ENCODE data around the gene TRIM32. TPM values are rescaled to one million over a fixed set of nuclear protein-coding genes. Genes with fewer than 3 reads are reported as not detected.
A peak's percentile ranks its signal among the peaks of the same experiment; 100 is the strongest.

TRIM32 gene, protein sequence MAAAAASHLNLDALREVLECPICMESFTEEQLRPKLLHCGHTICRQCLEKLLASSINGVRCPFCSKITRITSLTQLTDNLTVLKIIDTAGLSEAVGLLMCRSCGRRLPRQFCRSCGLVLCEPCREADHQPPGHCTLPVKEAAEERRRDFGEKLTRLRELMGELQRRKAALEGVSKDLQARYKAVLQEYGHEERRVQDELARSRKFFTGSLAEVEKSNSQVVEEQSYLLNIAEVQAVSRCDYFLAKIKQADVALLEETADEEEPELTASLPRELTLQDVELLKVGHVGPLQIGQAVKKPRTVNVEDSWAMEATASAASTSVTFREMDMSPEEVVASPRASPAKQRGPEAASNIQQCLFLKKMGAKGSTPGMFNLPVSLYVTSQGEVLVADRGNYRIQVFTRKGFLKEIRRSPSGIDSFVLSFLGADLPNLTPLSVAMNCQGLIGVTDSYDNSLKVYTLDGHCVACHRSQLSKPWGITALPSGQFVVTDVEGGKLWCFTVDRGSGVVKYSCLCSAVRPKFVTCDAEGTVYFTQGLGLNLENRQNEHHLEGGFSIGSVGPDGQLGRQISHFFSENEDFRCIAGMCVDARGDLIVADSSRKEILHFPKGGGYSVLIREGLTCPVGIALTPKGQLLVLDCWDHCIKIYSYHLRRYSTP
- total RNA-seq = 3.1 TPM

GRCh38 chr9:116687074-116687753, at the start of gene TRIM32:
Gene TRIM32, plus strand, starts transcription at chr9:116687305. Its CDS starts 10,438 bp downstream, at chr9:116697743.
- H3K4me3 ChIP-seq (ENCODE audit: low read length) = peak within 1 kb of the TSS; percentile 46
- H3K9me3 ChIP-seq (ENCODE audit: low read depth, low read length) = no peaks in the 10 kb centered on the region
- peaks cover 20% of the 10 kb centered on the region for H3K4me1 ChIP-seq (ENCODE audit: insufficient read depth, low read length)
- H3K27me3 ChIP-seq (ENCODE audit: insufficient read depth, low read length) = peaks cover 6% of the 10 kb centered on the region

DNA sequence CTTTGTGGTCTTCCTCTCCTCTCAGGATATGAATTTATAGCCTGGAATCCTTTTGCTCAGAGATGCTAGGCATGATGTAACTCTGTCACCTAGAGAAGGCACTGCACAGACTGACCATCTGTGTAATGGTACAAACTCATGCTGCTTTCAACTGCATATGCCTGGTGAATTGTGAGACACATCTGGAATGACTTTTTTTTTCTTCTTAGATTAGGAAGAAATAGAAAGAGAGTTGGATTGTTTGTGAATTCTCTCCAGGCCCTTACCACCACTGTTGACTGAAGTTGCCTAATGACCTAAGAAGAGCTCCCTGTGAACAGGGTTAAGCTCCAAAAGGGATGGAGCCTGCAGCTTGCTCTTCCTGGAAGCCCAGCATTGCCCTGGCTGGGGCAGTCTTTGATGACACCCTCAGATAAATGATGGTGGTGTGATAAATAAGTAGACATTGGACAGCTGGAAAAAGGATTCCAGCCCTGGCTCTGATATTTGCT, 47.8 kb upstream of the TRIM32 start:
- Histone ChIP-seq H3K27me3 (ENCODE audit: insufficient read depth, low read length) (no peaks in the 10 kb centered on the region), H3K4me1 (ENCODE audit: insufficient read depth, low read length) (no peaks in the 10 kb centered on the region), H3K4me3 (ENCODE audit: low read length) (no peak overlapping the region), H3K9me3 (ENCODE audit: low read depth, low read length) (no peaks in the 10 kb centered on the region)

DNA sequence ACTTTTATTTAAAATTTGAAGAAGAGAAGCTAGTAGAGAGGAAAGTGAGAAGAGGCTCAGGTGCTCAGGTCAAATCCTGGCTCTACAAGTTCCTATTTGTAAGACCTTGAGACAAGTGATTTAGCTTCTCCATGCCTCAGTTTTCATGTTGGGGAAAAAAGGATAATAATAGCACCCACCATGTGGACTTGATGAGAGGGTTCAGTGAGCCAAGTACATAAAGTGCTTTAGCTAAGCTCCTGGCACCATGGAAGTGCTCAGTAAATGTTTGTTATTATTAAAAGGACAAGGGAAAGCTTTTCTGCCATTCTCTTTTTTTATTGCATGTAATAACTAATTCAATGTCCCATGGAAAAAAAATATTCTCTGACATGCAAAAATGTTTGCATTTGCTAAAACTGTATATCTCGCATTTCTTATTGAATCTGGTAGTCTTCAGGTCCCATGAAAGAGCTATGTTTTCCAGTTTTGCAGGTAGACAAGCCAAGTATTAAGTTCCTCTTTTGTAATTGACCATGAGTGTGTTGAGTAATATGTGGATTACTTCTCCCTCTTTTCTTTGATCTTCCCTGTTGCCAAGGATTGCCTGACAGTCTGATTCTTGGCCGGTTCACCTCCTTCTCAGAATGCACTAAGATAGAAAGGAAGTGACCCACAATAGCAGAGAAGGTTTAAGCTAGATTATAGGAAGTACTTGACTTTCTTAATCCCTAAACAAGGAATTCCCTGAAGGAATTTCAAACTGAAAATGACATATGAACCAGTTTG, 45.6 kb upstream of the TRIM32 start:
- H3K27me3 ChIP-seq (ENCODE audit: insufficient read depth, low read length) = no peaks in the 10 kb centered on the region
- H3K4me1 ChIP-seq (ENCODE audit: insufficient read depth, low read length) = no peaks in the 10 kb centered on the region
- no peaks in the 10 kb centered on the region for H3K9me3 ChIP-seq (ENCODE audit: low read depth, low read length)
- H3K4me3 ChIP-seq (ENCODE audit: low read length) = no peak overlapping the region

GRCh38 chr9:116643691-116644090, 43.4 kb upstream of the TRIM32 start:
- Histone ChIP-seq H3K27me3 (ENCODE audit: insufficient read depth, low read length) (no peaks in the 10 kb centered on the region), H3K4me1 (ENCODE audit: insufficient read depth, low read length) (no peaks in the 10 kb centered on the region), H3K4me3 (ENCODE audit: low read length) (no peak overlapping the region), H3K9me3 (ENCODE audit: low read depth, low read length) (no peaks in the 10 kb centered on the region)

- no peak overlapping the region for H3K4me3 ChIP-seq (ENCODE audit: low read length)
- H3K27me3 ChIP-seq (ENCODE audit: insufficient read depth, low read length) = no peaks in the 10 kb centered on the region
These were observed 42.9 kb upstream of the TRIM32 start for GRCh38 chr9:116644091-116644688.

DNA sequence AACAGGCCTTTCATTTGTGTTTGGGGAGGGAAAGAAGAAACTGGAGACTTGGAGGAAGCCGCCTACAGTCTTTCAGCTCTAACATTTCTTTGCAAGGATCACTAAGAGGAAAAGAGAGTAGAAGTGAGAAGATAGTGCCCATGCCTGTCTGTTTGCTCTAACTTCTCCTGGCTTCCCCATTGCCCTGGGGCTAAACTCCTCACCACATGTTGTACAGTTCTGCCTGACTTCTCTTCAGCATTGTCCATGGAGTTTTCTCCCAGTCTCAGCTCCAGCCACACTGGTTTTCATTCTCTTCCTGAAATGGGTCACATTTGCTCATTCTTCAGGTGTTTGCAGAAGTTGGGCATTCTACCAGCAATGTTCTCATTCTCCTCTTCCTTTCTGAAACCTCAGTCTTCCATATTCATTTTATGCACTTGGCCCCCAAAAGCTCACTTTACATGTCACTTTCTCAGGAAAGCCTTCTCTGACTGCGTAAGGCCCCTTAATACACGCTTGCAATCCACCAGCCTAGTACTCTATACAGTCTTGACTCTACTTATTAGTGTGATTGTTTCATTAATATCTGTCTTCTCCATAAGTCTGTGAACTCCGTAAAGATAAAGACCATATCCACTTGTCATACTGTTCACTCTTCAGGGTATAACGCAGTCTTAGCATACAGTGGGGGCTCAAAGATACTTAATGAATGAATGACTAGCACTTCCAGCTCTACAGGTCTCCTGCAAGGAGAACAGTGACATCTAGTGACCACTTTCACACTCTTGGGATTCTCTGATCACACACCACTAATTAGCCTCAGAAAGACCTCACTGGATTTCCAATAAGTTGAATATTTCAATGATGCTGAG, 40.2 kb upstream of the TRIM32 start:
- Histone ChIP-seq H3K9me3 (ENCODE audit: low read depth, low read length) (no peaks in the 10 kb centered on the region), H3K4me1 (ENCODE audit: insufficient read depth, low read length) (no peaks in the 10 kb centered on the region), H3K27me3 (ENCODE audit: insufficient read depth, low read length) (no peaks in the 10 kb centered on the region), H3K4me3 (ENCODE audit: low read length) (no peak overlapping the region)

More at GRCh38 chr9:116644091-116644688, 42.9 kb upstream of the TRIM32 start:
- H3K4me1 ChIP-seq (ENCODE audit: insufficient read depth, low read length) = no peaks in the 10 kb centered on the region
- no peaks in the 10 kb centered on the region for H3K9me3 ChIP-seq (ENCODE audit: low read depth, low read length)

- Histone ChIP-seq H3K27me3 (ENCODE audit: insufficient read depth, low read length) (no peaks in the 10 kb centered on the region), H3K9me3 (ENCODE audit: low read depth, low read length) (no peaks in the 10 kb centered on the region), H3K4me3 (ENCODE audit: low read length) (no peak overlapping the region), H3K4me1 (ENCODE audit: insufficient read depth, low read length) (no peaks in the 10 kb centered on the region)
These were observed 39.6 kb upstream of the TRIM32 start for GRCh38 chr9:116647515-116647809.

GRCh38 chr9:116653348-116654058, 33.6 kb upstream of the TRIM32 start:
- no peak overlapping the region for H3K4me3 ChIP-seq (ENCODE audit: low read length)
- H3K9me3 ChIP-seq (ENCODE audit: low read depth, low read length) = no peaks in the 10 kb centered on the region
- no peaks in the 10 kb centered on the region for H3K4me1 ChIP-seq (ENCODE audit: insufficient read depth, low read length)
- no peaks in the 10 kb centered on the region for H3K27me3 ChIP-seq (ENCODE audit: insufficient read depth, low read length)

- Histone ChIP-seq H3K4me1 (ENCODE audit: insufficient read depth, low read length) (no peaks in the 10 kb centered on the region), H3K9me3 (ENCODE audit: low read depth, low read length) (no peaks in the 10 kb centered on the region), H3K4me3 (ENCODE audit: low read length) (no peak overlapping the region), H3K27me3 (ENCODE audit: insufficient read depth, low read length) (no peaks in the 10 kb centered on the region)
These were observed 33.1 kb upstream of the TRIM32 start for GRCh38 chr9:116654059-116654355.

DNA sequence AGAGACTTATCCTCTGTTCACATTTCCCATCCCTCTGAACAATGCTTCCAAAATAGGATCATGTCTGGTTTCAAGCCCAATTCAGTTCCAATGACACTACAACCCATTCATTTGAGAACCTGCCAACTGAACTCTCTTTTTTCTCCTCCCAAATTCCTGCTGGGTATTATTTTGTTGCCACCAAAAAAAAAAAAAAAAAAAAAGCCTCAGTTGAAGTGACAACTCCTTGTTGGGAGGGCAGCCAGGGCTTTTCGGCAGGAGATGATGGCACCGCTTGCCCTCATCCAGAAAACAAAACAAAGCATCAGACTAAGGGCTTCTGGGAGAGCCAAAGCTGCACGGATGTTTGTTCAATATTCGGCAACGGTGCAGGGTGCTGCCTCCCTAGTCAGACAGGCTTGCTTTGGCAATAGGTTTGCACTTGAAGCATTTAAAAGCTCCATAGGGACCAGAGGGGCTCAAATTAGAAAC, 30.6 kb upstream of the TRIM32 start:
- H3K4me3 ChIP-seq (ENCODE audit: low read length) = no peak overlapping the region
- H3K4me1 ChIP-seq (ENCODE audit: insufficient read depth, low read length) = no peaks in the 10 kb centered on the region
- H3K9me3 ChIP-seq (ENCODE audit: low read depth, low read length) = no peaks in the 10 kb centered on the region
- no peaks in the 10 kb centered on the region for H3K27me3 ChIP-seq (ENCODE audit: insufficient read depth, low read length)

DNA sequence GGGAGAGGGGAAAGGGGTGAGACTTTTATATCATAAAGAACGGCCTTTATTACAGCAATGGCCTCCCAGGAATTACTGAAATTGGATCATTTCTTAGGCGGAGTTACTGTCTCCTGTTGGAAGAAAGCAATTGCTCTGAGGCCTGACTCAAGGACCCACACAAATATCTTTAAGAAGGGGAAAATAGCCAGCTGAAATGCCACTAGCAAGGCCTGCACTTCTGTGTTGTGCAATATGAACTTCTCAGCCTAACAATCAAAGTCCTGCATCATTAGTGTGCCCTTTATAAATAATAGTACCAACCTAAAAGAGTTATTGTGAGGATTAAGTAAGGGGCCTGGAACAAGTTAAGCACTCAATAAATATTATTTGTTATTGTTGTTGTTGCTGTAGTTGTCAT, 30.1 kb upstream of the TRIM32 start:
- Histone ChIP-seq H3K9me3 (ENCODE audit: low read depth, low read length) (no peaks in the 10 kb centered on the region), H3K4me3 (ENCODE audit: low read length) (no peak overlapping the region), H3K27me3 (ENCODE audit: insufficient read depth, low read length) (no peaks in the 10 kb centered on the region)

GRCh38 chr9:116658265-116658664, 28.8 kb upstream of the TRIM32 start:
- Histone ChIP-seq H3K9me3 (ENCODE audit: low read depth, low read length) (no peaks in the 10 kb centered on the region), H3K27me3 (ENCODE audit: insufficient read depth, low read length) (no peaks in the 10 kb centered on the region), H3K4me1 (ENCODE audit: insufficient read depth, low read length) (no peaks in the 10 kb centered on the region), H3K4me3 (ENCODE audit: low read length) (no peak overlapping the region)

More for the DNA sequence above, 30.1 kb upstream of the TRIM32 start:
- H3K4me1 ChIP-seq (ENCODE audit: insufficient read depth, low read length) = no peaks in the 10 kb centered on the region

Data from mononuclear cell (primary cell).